ENCODE measurements around the gene TFCP2. TPM values are rescaled to one million over a fixed set of nuclear protein-coding genes. Genes with fewer than 3 reads are reported as not detected.

Gene TFCP2
- total and polyA plus RNA-seq, 2 of the 13 experiments (the other 11 are each of a cell fraction or from before 2014, with no cell fraction given): 7.6 to 10.0 TPM

DNA sequence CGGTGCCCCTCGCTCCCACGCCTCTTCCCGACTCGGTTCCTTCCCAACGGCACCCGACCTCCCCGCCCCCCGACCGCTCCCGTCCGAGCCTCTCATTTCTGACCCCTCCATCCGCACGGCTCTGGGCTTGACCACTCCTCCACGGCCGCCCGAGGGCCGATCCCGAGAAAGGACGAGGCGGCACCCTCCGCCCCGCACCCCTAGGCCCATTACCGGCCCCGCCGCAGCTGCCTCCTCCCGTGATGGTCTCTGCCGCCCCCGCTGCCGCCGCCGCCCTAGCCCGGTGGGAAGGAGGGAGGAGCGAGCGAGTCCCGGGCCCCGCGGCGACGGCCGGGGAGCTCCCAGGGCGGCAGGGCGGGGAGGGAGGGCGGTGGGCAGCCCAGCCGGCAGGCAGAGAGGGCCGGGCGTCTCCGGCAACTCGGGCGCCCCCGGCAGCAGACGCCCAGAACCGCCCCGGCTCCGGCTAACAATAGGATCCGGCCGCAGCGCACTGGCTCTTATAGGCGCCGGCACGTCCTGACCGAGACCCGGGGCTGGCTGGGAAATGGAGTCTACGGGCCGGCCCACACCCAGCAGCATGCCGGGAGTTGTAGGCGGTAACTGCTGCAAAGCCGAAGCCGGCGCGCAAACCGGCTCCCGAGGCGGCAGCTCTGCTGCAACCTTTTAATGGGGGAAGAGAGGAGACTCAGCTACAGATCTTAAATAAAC is 89.7 kb downstream of the TFCP2 start, which contains the start of gene CSRNP2 (continued):
- TF ChIP-seq, protein P1, sequence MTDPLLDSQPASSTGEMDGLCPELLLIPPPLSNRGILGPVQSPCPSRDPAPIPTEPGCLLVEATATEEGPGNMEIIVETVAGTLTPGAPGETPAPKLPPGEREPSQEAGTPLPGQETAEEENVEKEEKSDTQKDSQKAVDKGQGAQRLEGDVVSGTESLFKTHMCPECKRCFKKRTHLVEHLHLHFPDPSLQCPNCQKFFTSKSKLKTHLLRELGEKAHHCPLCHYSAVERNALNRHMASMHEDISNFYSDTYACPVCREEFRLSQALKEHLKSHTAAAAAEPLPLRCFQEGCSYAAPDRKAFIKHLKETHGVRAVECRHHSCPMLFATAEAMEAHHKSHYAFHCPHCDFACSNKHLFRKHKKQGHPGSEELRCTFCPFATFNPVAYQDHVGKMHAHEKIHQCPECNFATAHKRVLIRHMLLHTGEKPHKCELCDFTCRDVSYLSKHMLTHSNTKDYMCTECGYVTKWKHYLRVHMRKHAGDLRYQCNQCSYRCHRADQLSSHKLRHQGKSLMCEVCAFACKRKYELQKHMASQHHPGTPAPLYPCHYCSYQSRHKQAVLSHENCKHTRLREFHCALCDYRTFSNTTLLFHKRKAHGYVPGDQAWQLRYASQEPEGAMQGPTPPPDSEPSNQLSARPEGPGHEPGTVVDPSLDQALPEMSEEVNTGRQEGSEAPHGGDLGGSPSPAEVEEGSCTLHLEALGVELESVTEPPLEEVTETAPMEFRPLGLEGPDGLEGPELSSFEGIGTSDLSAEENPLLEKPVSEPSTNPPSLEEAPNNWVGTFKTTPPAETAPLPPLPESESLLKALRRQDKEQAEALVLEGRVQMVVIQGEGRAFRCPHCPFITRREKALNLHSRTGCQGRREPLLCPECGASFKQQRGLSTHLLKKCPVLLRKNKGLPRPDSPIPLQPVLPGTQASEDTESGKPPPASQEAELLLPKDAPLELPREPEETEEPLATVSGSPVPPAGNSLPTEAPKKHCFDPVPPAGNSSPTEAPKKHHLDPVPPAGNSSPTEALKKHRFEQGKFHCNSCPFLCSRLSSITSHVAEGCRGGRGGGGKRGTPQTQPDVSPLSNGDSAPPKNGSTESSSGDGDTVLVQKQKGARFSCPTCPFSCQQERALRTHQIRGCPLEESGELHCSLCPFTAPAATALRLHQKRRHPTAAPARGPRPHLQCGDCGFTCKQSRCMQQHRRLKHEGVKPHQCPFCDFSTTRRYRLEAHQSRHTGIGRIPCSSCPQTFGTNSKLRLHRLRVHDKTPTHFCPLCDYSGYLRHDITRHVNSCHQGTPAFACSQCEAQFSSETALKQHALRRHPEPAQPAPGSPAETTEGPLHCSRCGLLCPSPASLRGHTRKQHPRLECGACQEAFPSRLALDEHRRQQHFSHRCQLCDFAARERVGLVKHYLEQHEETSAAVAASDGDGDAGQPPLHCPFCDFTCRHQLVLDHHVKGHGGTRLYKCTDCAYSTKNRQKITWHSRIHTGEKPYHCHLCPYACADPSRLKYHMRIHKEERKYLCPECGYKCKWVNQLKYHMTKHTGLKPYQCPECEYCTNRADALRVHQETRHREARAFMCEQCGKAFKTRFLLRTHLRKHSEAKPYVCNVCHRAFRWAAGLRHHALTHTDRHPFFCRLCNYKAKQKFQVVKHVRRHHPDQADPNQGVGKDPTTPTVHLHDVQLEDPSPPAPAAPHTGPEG (CRISPR knock-in tag; IDR thresholded peaks at IDR 0.05): peak; percentile 30; the same call in 1 of the 2 replicates
- TF ChIP-seq ZNF607 (CRISPR knock-in tag; IDR thresholded peaks at IDR 0.05; ENCODE audit: borderline replicate concordance): peak; percentile 79
- TF ChIP-seq ZNF350 (CRISPR knock-in tag; IDR thresholded peaks at IDR 0.05; ENCODE audit: borderline replicate concordance, low read depth): peak; percentile 38; the same call in 1 of the 2 replicates
- TF ChIP-seq REL (CRISPR knock-in tag; conservative IDR thresholded peaks at IDR 0.05): no peak
- TF ChIP-seq ZNF557 (CRISPR knock-in tag; IDR thresholded peaks at IDR 0.05): 0 out of 2 replicates have a peak, but pooled peaks have one; percentile 69
- TF ChIP-seq E2F1 (CRISPR knock-in tag; IDR thresholded peaks at IDR 0.05): peak; percentile 54; the same call in 1 of the 2 replicates
- peak; percentile 76 for TF ChIP-seq HDAC1 (CRISPR knock-in tag; IDR thresholded peaks at IDR 0.05)
- TF ChIP-seq, protein P2, sequence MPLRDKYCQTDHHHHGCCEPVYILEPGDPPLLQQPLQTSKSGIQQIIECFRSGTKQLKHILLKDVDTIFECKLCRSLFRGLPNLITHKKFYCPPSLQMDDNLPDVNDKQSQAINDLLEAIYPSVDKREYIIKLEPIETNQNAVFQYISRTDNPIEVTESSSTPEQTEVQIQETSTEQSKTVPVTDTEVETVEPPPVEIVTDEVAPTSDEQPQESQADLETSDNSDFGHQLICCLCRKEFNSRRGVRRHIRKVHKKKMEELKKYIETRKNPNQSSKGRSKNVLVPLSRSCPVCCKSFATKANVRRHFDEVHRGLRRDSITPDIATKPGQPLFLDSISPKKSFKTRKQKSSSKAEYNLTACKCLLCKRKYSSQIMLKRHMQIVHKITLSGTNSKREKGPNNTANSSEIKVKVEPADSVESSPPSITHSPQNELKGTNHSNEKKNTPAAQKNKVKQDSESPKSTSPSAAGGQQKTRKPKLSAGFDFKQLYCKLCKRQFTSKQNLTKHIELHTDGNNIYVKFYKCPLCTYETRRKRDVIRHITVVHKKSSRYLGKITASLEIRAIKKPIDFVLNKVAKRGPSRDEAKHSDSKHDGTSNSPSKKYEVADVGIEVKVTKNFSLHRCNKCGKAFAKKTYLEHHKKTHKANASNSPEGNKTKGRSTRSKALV (CRISPR knock-in tag; IDR thresholded peaks at IDR 0.05): peak; percentile 77; the same call in 1 of the 2 replicates
- no peak for TF ChIP-seq SOX13 (IDR thresholded peaks at IDR 0.05)
- TF ChIP-seq SOX13 (CRISPR knock-in tag; conservative IDR thresholded peaks at IDR 0.05 in 1 of 2, IDR thresholded peaks at IDR 0.05 in 1 of 2): peak in 1 of 2 experiments; percentile 66; a peak in 1 of 4 replicates
- TF ChIP-seq, protein P3, sequence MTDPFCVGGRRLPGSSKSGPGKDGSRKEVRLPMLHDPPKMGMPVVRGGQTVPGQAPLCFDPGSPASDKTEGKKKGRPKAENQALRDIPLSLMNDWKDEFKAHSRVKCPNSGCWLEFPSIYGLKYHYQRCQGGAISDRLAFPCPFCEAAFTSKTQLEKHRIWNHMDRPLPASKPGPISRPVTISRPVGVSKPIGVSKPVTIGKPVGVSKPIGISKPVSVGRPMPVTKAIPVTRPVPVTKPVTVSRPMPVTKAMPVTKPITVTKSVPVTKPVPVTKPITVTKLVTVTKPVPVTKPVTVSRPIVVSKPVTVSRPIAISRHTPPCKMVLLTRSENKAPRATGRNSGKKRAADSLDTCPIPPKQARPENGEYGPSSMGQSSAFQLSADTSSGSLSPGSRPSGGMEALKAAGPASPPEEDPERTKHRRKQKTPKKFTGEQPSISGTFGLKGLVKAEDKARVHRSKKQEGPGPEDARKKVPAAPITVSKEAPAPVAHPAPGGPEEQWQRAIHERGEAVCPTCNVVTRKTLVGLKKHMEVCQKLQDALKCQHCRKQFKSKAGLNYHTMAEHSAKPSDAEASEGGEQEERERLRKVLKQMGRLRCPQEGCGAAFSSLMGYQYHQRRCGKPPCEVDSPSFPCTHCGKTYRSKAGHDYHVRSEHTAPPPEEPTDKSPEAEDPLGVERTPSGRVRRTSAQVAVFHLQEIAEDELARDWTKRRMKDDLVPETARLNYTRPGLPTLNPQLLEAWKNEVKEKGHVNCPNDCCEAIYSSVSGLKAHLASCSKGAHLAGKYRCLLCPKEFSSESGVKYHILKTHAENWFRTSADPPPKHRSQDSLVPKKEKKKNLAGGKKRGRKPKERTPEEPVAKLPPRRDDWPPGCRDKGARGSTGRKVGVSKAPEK (CRISPR knock-in tag; IDR thresholded peaks at IDR 0.05; ENCODE audit: borderline replicate concordance): no peak
- TF ChIP-seq YEATS4 (CRISPR knock-in tag; IDR thresholded peaks at IDR 0.05; ENCODE audit: borderline replicate concordance): peak; percentile 66
- 0 out of 2 replicates have a peak, but pooled peaks have one; percentile 19 for TF ChIP-seq HMG20A (CRISPR knock-in tag; IDR thresholded peaks at IDR 0.05; ENCODE audit: borderline replicate concordance)
- no peak for TF ChIP-seq ZNF550 (CRISPR knock-in tag; IDR thresholded peaks at IDR 0.05; ENCODE audit: borderline replicate concordance)
- TF ChIP-seq, protein P4, sequence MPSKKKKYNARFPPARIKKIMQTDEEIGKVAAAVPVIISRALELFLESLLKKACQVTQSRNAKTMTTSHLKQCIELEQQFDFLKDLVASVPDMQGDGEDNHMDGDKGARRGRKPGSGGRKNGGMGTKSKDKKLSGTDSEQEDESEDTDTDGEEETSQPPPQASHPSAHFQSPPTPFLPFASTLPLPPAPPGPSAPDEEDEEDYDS (CRISPR knock-in tag; IDR thresholded peaks at IDR 0.05): peak; percentile 99

Data from HepG2 (cell line).